Glutamatergic neuron (in vitro differentiated cells): Measurements from ENCODE around the gene MACC1. TPM values are rescaled to one million over a fixed set of nuclear protein-coding genes. Genes with fewer than 3 reads are reported as not detected.
"Not testable (repeated sequence)": the region's sequence is repeated elsewhere in the genome, so short reads cannot be mapped to it uniquely, and the experiment has no call there.

Experiments
- DNase-seq: peaks from one replicate; pipeline ENCODE4 v3.0.0; 2022
- H3K27ac Mint-ChIP-seq: one replicate; pipeline ENCODE4 v1.8.0; 2020; ENCODE audit warnings: mild to moderate bottlenecking, mixed read lengths, inconsistent platforms; ENCODE audit not compliant: unreplicated experiment
- H3K27me3 Mint-ChIP-seq: one replicate; pipeline ENCODE4 v1.8.0; 2020; ENCODE audit warnings: mild to moderate bottlenecking, moderate library complexity, mixed read lengths, inconsistent platforms; ENCODE audit not compliant: unreplicated experiment
- H3K36me3 Mint-ChIP-seq: one replicate; pipeline ENCODE4 v1.8.0; 2020; ENCODE audit warnings: mild to moderate bottlenecking, mixed read lengths, inconsistent platforms; ENCODE audit not compliant: unreplicated experiment
- H3K4me1 Mint-ChIP-seq: one replicate; pipeline ENCODE4 v1.8.0; 2020; ENCODE audit warnings: mild to moderate bottlenecking, low read depth, mixed read lengths, inconsistent platforms; ENCODE audit not compliant: unreplicated experiment
- H3K4me3 Mint-ChIP-seq: one replicate; pipeline ENCODE4 v1.8.0; 2020; ENCODE audit warnings: mild to moderate bottlenecking, mixed read lengths, inconsistent platforms; ENCODE audit not compliant: unreplicated experiment
- H3K9me3 Mint-ChIP-seq: one replicate; pipeline ENCODE4 v1.8.0; 2020; ENCODE audit warnings: mild to moderate bottlenecking, moderate library complexity, mixed read lengths, inconsistent platforms; ENCODE audit not compliant: unreplicated experiment
- CTCF ChIP-seq: fragments of 200-600 bp; sonication (generic); IDR thresholded peaks from one replicate; pipeline ENCODE4 v1.5.0; 2021; ENCODE audit not compliant: partially characterized antibody, unreplicated experiment
- total RNA-seq: library from RNA; stranded (reverse); fragmentation: NEBNext Ultra II Directional; extraction: Animal tissue kit (Norgen Biotek cat#: 25700); gene quantifications from one replicate; pipeline ENCODE4 v1.2.1, GENCODE V29; 2021; ENCODE audit not compliant: unreplicated experiment

MACC1 gene
- total RNA-seq, 1 donor from 2014 or later, result 0.29 TPM

DNA sequence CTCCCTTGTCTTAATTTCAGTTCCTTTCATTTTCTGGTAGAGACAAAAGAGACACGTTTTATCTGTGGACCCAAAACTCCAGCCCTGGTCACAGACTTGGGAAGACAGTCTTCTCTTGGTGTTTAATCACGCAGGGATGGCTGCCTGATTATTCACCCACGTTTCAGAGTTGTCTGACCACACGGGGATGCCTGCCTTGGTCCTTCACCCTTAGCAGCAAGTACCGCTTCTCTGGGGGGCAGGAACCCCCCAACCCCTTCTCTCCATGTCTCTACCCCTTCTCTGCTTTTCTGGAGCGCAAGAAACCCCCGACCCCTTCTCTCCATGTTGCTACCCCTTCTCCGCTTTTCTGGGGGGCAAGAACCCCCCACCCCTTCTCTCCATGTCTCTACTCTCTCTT, 95.8 kb downstream of the MACC1 start:
- TF ChIP-seq CTCF, result no peak
- Mint-ChIP-seq H3K4me1 (peaks cover 7% of the 10 kb centered on the region), H3K36me3 (no peaks in the 10 kb centered on the region), H3K27ac (no peak overlapping the region), H3K27me3 (peaks cover 4% of the 10 kb centered on the region), H3K9me3 (no peaks in the 10 kb centered on the region), H3K4me3 (peak overlapping the region; percentile 56)
- no peak for DNase-seq

DNA sequence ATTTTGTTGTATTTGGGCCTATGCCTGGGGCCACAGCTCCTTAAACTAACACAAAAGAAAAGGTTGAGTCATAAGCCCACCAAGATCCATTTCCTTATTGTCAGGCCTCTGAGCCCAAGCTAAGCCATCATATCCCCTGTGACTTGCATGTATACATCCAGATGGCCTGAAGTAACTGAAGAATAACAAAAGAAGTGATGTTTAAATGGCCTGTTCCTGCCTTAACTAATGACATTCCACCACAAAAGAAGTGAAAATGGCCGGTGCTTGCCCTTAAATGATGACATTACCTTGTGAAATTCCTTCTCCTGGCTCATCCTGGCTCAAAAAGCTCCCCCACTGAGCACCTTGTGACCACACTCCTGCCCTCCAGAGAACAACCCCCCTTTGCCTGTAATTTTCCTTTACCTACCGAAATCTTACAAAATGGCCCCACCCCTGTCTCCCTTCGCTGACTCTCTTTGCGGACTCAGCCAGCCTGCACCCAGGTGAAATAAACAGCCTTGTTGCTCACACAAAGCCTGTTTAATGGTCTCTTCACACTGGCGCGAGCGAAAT, 96.5 kb downstream of the MACC1 start:
- H3K27ac Mint-ChIP-seq, H3K4me1 Mint-ChIP-seq, DNase-seq, H3K36me3 Mint-ChIP-seq, H3K9me3 Mint-ChIP-seq, H3K27me3 Mint-ChIP-seq: not testable (repeated sequence)
- H3K4me3 Mint-ChIP-seq, result peak overlapping the region; percentile 56

- Mint-ChIP-seq H3K36me3 (no peaks in the 10 kb centered on the region), H3K27ac (no peak overlapping the region), H3K4me1 (peaks cover 12% of the 10 kb centered on the region), H3K4me3 (no peak overlapping the region), H3K9me3 (no peaks in the 10 kb centered on the region), H3K27me3 (peaks cover 4% of the 10 kb centered on the region)
- DNase-seq, result no peak
- no peak for TF ChIP-seq CTCF
Measured at GRCh38 chr7:20116869-20117268, 100.3 kb downstream of the MACC1 start.

DNA sequence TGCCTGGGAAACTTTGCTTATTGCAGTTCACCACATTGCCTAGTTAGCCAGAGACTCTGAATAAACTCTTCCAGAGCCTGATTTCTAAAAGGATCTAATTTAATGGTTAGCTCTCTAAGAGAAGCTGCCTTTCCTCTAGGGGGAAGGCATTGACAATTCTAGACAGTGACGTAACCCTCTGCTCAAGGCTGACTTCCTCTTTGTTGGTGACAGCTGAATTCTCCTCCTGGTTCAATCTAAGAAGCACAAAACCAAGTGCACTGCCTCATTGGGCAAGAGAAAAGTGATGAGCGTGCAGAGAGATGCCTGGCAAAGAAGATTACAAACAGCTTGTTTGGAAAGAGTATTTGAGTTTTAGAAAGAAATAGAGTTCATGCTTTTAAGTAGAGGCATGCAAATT, 102.7 kb downstream of the MACC1 start:
- Mint-ChIP-seq H3K27ac (peak overlapping the region; percentile 34), H3K9me3 (no peaks in the 10 kb centered on the region)

GRCh38 chr7:20113427-20114027, 103.7 kb downstream of the MACC1 start:
- H3K9me3 Mint-ChIP-seq, result no peaks in the 10 kb centered on the region
- H3K4me3 Mint-ChIP-seq, result no peak overlapping the region
- no peak overlapping the region for H3K27ac Mint-ChIP-seq
- no peak for TF ChIP-seq CTCF
- peaks cover 4% of the 10 kb centered on the region for H3K27me3 Mint-ChIP-seq
- peaks cover 10% of the 10 kb centered on the region for H3K4me1 Mint-ChIP-seq
- H3K36me3 Mint-ChIP-seq, result no peaks in the 10 kb centered on the region
- DNase-seq, result no peak

More for the DNA sequence above, 102.7 kb downstream of the MACC1 start:
- Mint-ChIP-seq H3K27me3 (peaks cover 4% of the 10 kb centered on the region), H3K4me3 (no peak overlapping the region), H3K4me1 (peaks cover 10% of the 10 kb centered on the region), H3K36me3 (no peaks in the 10 kb centered on the region)
- no peak for DNase-seq
- no peak for TF ChIP-seq CTCF
